Measurements from ENCODE around the gene KDF1.
A peak's percentile ranks its signal among the peaks of the same experiment; 100 is the strongest.
"Not testable (repeated sequence)": the region's sequence is repeated elsewhere in the genome, so short reads cannot be mapped to it uniquely, and the experiment has no call there.

KDF1 gene

GRCh38 chr1:26994020-26994786, 33.9 kb upstream of the KDF1 start:
- DNase-seq = peak in 2 of 51 donors; percentile 13 to 39

DNA sequence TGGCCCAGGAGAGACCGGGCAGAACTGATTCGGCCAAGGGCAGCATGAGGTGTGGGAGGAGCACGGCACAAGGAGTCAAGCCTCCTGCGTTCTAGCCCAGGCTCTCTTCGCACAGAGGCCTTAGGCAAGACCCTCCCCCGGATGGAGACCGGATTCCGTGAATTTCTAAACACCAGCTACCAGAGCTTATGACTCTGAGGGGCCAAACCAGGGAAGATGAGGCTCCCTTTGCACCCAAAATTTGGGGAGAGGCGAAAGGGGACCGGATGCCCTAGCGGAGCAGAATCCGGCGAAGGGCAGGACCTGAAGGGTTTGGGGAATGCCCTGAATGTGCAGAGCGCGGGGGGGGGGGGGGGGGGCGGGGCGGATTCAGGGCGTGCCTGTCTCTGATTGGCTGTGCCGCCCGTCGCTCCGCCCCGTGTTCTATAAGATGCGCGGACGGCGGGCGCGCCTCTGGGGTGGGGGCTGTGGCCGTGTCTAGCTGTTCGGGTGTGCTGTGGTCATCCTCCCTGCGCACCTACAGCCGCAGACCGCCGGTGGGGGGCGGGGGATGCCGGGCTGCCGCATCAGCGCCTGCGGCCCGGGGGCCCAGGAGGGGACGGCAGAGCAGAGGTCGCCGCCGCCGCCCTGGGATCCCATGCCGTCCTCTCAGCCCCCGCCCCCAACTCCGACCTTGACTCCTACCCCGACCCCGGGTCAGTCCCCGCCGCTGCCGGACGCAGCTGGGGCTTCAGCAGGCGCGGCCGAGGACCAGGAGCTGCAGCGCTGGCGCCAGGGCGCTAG, 33.2 kb upstream of the KDF1 start, which contains the start of gene TRNP1:
Gene TRNP1, plus strand, starts transcription at position 456 of the 783 bp plus-strand sequence. Its CDS starts 95 bp downstream, at position 551.
- DNase-seq = peak in 45 of 51 donors; percentile 11 to 77 (median 47)

DNA sequence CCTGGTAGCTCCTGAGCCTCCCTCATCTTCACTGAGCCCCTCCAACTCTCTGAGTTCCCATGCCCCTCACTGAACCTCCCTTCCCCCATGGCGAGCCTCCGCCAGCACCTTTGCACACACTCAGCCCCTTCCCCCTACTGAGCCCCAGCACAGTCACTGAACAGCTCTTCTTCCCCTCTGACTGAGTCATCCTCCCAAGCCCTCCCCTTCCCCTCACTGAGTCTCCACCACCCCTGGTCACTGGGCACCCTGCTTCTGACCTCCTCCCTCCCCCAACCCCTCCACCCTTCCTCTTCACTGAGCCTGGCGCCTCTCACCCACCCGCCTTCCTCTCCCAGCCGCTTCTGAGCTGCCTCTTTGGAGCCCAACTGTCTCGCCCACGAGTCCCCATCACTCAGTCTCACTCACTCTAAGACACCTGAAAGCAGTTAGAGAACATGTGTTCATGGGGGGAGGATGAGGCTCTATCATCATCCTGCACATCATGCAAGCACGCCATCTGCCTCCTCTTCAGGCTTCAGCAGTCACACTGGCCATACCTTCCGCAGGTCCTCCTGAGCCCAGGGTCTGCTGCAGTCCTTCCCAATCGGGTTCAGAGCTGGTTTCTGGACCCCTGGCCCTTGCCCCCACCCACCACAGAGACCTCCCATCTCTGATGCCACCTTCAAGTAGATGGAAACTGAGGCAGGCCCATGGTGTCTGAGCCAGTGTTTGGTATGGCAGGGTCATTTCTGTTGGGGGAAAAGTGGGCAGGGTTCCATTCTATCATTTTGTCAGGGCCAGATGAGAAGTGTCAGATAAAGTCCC, 31.2 kb upstream of the KDF1 start:
- DNase-seq = peak in 2 of 51 donors; percentile 4 to 46

- not testable (repeated sequence) for DNase-seq
These were observed 29.3 kb upstream of the KDF1 start for GRCh38 chr1:26989403-26990109.

DNA sequence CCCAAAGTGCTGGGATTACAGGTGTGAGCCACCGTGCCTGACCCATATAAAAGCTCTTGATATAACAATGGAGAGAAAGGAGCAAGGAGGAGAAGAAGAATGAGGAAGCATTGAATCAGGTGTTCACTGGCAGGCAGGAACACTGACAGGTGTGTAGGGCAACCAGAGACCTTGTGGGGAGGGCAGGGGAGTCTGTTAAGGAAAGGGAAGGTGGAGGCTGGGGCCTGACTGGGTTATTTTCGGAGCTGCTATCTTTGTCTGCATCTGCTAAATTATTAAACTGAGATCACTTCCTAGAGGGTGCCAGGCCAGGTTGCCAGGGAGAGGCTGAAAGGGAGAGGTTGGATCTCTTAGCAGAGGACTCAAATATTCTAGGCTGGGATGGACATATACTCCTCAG, 26.4 kb upstream of the KDF1 start:
- DNase-seq = no peak

GRCh38 chr1:26984291-26984690, 24.0 kb upstream of the KDF1 start:
- no peak for DNase-seq

- DNase-seq = no peak
These were observed 23.6 kb upstream of the KDF1 start for GRCh38 chr1:26983863-26984262.

GRCh38 chr1:26981146-26981846, 21.0 kb upstream of the KDF1 start:
- DNase-seq = no peak

- no peak for DNase-seq
These were observed 18.6 kb upstream of the KDF1 start for GRCh38 chr1:26978901-26979300.

- DNase-seq = no peak
These were observed 16.6 kb upstream of the KDF1 start for GRCh38 chr1:26976621-26977510.

- DNase-seq = no peak
These were observed 12.6 kb upstream of the KDF1 start for GRCh38 chr1:26972821-26973220.

DNA sequence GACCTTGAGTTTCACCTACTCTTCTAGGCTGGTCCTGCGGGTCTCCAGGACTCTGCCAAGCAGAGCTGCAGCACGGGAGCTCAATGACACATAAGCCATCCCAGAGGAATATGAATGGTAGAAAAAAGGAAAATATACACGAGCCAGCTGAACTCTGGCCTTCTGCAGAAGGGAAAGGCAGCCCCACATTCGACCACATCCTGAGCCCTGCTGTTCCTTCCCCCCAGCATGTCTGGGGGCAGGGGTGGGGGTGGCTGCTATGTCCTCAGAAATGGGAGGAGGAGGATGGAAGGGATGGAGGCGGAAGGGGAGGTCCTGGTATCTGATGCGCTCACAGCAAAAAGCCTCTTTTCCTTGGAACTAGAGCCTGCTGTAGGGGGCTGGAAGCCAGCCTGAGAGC, 12.1 kb upstream of the KDF1 start:
- DNase-seq = no peak

DNA sequence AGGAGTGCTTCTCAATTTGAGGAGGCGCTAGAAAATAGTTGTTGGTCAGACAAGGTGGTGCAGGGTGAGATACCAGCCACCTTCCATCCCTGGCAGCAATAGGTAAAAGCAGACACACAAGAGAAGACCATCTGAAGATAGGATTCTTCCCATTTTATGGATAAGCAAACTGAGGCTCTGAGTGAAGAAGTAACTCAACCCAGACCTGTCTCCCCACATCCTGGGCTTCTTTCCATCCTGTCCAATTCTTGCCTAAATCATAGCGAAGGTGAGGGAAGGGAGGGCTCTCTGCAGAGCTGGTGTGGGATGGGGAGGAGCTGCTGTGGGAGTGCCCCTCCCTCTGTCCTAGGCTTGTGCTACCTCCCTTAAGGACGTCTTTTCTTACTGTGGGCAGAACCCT, 11.3 kb upstream of the KDF1 start:
- no peak for DNase-seq

DNA sequence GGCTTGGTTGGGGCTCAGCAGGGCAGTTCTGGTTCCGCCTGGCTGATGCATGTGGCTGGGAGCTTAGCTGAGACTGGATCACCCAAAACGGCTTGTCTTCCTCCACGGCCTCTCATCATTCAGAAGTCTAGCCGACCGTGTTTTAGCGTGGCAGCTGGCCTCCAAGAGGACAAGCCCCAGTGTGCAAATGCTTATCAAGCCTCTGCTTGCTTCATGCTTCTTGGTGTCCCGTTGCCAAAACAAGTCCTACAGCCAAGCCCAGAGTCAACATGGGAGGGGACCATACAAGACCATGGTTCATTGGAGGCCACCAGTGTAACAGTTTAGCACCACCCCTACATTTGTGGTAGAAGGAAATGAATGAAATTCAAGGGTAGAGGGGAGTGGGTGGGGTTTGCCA, 10.5 kb upstream of the KDF1 start:
- no peak for DNase-seq

DNA sequence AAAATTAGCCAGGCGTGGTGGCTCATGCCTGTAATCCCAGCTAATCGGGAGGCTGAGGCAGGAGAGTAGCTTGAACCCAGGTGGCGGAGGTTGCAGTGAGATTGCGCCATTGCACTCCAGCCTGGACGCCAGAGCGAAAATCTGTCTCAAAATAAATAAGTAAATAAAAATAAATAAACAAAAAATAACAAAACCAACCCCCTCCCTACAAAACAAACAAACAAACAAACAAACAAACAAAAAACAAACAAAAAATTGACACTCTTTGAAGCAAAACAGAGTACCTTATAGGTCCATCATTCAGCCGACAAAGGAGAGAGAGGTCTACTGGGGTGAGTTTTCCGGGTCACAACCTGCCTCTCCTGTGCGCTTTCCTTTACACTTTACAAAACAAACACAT, 5.4 kb upstream of the KDF1 start:
- no peak for DNase-seq

GRCh38 chr1:26965213-26965612, 4.9 kb upstream of the KDF1 start:
- DNase-seq = no peak

DNA sequence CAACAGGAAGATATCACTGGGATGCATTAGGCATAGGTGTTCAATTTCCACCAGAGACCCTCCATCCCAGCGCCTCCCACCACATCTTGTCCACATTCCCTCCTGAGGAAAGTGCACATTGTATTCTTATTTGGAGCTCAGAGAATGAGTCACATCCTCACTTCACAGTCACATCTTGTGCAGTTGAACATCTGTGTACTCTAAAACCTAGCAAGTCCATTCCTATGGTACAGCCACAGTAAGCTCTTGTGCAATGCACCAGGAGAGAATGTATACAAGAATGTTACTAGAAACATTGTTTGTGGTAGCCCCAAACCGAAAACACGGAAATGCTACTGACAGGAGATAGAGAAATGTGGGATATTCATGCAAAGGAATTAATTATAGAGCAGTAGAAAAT, 1.6 kb upstream of the KDF1 start:
- DNase-seq = no peak

DNA sequence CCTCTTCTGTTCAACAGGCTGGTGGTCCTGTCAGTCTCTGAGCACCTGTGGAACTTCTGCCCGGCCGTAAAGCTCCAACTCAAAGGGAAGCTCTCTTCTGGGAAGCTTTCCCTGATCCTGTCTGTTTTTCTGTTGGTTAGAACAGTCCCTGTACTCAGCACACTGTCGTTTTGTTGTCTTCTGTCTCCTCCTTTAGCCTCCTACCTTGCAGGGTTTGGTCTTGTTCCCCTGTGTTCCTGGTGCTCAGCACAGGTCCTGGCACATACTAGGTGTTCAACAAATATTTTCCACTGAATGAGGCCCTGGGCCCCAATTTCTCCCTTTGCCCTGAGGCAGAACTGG, 328 bp upstream of the KDF1 start:
- no peak for DNase-seq

- DNase-seq = no peak
These were observed 998 bp downstream of the KDF1 start for GRCh38 chr1:26959270-26959669.

DNA sequence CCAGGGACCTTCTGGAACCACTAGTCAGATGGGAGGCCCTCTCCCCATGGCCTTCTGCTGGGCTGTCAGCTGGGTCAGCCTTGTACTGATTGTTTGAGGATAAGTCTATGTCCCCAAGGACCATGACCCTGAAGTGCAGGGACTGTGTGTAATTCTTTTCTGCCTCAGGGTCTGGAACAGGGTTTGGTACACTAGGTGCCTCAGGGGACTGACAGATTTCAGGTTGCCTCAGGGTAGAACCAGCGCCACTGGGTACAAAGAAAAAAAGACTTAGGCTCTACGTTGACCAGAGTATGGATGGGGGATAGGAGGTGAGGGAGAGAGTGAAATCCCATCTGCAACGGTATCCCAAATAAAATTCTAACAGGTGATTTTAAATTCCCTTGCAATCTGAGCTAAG, 3.0 kb downstream of the KDF1 start:
- DNase-seq = no peak

Data from hypothalamus (tissue), 51 donors.